BJ (cell line): Measurements from ENCODE around the gene ASH1L. TPM values are rescaled to one million over a fixed set of nuclear protein-coding genes. Genes with fewer than 3 reads are reported as not detected.
"Not testable (repeated sequence)": the region's sequence is repeated elsewhere in the genome, so short reads cannot be mapped to it uniquely, and the experiment has no call there.

Source experiments
- CTCF ChIA-PET: fragments of 350-600 bp; formaldehyde crosslinking; extraction: SDS; loops from one replicate; lab custom pipeline; 2021; ENCODE audit warnings: antibody characterized with exemption, inconsistent platforms; lab: Yijun Ruan, JAX
- POLR2A ChIA-PET: fragments of 300-600 bp; sonication (Branson Sonifier 250); formaldehyde crosslinking; extraction: SDS; loops from one replicate; lab custom pipeline; 2021; ENCODE audit warnings: antibody characterized with exemption; lab: Charles Lee
- DNase-seq: peaks from one replicate; pipeline ENCODE4 v3.0.0-alpha.2; 2011; ENCODE audit warnings: low read depth
- H3K27me3 ChIP-seq: 2 replicates; pipeline ENCODE4 v1.6.0; 2011; ENCODE audit warnings: low read length; ENCODE audit not compliant: control insufficient read depth, insufficient read depth
- H3K36me3 ChIP-seq: 2 replicates; pipeline ENCODE4 v1.5.1; 2011; ENCODE audit warnings: low read length; ENCODE audit not compliant: control insufficient read depth, insufficient read depth
- H3K4me3 ChIP-seq: 2 replicates; pipeline ENCODE4 v1.5.1; 2011; ENCODE audit warnings: low read depth, mild to moderate bottlenecking, control low read depth, low read length
- CTCF ChIP-seq: IDR thresholded peaks from 2 replicates; pipeline ENCODE4 v1.5.1; 2011; ENCODE audit warnings: low read depth, mild to moderate bottlenecking, control low read depth, inconsistent platforms, low read length, moderate library complexity; ENCODE audit not compliant: insufficient read depth
- polyA plus RNA-seq: library from polyadenylated mRNA; depleted of rRNA; stranded (reverse); fragments of >200 nt; gene quantifications from 2 replicates; pipeline ENCODE4 v1.2.3, GENCODE V29; 2011

ASH1L gene
- polyA plus RNA-seq, 1 experiment = 20.9 TPM

DNA sequence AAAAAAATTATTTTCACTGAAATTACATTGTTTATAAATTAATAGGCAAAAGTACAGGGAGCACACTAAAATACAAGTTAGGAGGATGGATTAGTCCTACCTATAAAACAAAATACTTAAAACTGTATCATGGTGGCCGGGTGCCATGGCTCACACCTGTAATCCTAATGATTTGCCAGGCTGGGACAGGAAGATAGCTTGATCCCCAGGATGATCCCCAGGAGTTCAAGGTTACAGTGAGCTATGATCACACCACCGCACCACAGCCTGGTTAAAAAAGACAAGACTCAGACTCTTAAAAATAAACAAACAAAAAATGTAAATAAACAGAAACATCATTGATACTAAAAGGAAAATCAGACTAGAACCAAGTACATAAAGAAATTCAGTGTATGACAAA lies 53.5 kb downstream of the ASH1L start:
- CTCF ChIA-PET = no interaction called here
- Histone ChIP-seq H3K27me3 (no peaks in the 10 kb centered on the region), H3K36me3 (no peaks in the 10 kb centered on the region; the same call in 1 of the 2 replicates), H3K4me3 (no peak overlapping the region)
- no peak for TF ChIP-seq CTCF
- no peak for DNase-seq
- POLR2A ChIA-PET = no interaction called here

DNA sequence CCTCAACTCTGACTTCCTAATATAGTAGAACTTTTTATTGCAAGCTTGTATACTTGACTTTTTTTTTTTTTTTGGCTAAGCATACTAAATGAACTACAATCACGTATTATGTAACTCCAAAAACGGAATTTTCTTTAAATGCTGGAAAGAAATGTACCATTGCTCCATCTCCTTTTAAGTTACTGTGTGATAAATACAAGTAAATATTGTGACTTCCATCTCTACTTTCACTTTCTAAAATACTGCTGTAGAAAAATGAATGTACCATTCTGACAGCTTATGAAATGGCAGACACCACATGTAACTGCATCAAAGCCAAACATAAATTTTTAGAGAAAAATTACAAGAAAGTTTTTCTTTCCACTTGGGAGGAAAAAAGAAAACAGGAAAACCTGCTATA lies 54.7 kb downstream of the ASH1L start:
- no peak for TF ChIP-seq CTCF
- ChIA-PET POLR2A (no interaction called here), CTCF (no interaction called here)
- Histone ChIP-seq H3K27me3 (no peaks in the 10 kb centered on the region), H3K36me3 (no peaks in the 10 kb centered on the region; the same call in 1 of the 2 replicates), H3K4me3 (no peak overlapping the region)
- DNase-seq = no peak

DNA sequence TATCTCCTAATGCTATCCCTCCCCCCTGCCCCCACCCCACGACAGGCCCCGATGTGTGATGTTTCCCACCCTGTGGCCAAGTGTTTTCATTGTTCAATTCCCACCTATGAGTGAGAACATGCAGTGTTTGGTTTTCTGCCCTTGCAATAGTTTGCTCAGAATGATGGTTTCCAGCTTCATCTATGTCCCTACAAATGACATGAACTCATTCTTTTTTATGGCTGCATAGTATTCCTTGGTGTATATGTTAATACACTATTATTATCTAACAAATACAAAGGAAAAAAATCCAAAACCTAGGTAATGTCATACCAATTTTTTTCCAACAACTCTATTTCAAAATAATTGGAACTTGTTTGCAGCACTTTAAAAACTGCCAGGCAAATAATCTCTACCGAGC lies 56.6 kb downstream of the ASH1L start:
- DNase-seq, H3K4me3 ChIP-seq, H3K27me3 ChIP-seq, POLR2A ChIA-PET, H3K36me3 ChIP-seq, CTCF ChIA-PET: not testable (repeated sequence)

DNA sequence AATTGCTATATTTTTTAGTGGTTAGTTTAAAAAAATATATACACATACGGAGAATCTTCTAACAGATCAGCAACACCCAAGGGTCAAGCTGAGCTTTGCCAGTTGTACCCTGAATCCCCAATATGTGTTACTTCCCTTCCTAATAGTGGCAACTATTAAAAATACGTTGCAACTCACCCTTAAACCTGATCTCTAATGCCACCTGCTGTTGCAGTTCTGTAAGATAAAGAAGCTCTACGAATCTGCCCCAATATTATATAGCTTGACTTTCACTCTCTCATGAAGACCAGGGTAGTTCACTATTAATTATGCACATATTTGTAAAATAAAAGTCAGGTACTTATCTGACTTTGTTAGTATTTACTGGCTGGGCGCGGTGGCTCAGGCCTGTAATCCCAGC lies 58.4 kb downstream of the ASH1L start:
- CTCF ChIA-PET = interaction anchor here (0.7 to 2.4 kb wide), 4 partner anchors 9 to 254 kb away, joined by 3 to 8 read pairs (median 4); no protein-coding TSS in a partner anchor
- Histone ChIP-seq H3K36me3 (no peaks in the 10 kb centered on the region), H3K4me3 (no peak overlapping the region), H3K27me3 (no peaks in the 10 kb centered on the region)
- peak; percentile 32; the same call in 1 of the 2 replicates for TF ChIP-seq CTCF
- POLR2A ChIA-PET = no interaction called here
- DNase-seq = no peak

- no peak for DNase-seq
Measured at GRCh38 chr1:155499953-155500639, 62.5 kb downstream of the ASH1L start.

More at GRCh38 chr1:155499953-155500639, 62.5 kb downstream of the ASH1L start:
- H3K36me3 ChIP-seq = no peaks in the 10 kb centered on the region
- ChIA-PET POLR2A (no interaction called here), CTCF (interaction anchor here (0.6 to 1.5 kb wide), 3 partner anchors 10 to 249 kb away, joined by 3 to 4 read pairs (median 3); no protein-coding TSS in a partner anchor)
- no peak overlapping the region for H3K4me3 ChIP-seq
- H3K27me3 ChIP-seq = no peaks in the 10 kb centered on the region
- TF ChIP-seq CTCF = no peak
